NCI-H146 (cell line): ENCODE measurements around the gene CCR3.
A peak's percentile ranks its signal among the peaks of the same experiment; 100 is the strongest.

Experiments used
- DNase-seq: peaks from one replicate; lab custom pipeline; 2025; lab: John Stamatoyannopoulos, UW

The CCR3 gene

DNA sequence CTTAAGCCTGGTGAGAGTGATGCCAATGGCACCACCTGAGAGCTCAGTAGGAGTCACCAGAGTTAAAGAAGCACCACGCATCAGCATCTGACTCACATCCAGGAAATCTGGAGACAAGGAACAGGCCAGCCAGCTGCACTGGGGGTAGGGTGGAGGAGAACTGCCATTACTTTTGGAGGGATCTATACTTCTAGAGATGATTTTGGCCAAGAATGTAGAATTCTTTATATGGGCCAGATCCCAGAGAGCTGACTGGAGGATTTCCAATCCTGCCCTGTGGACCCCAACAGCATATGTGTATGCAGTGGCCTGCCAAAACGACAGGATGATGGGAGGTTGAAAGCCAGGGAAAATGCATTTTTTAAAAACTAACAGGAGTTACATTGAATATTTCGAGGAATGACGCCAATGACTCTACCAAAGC, 29.8 kb downstream of the CCR3 start:
- DNase-seq = no peak

DNA sequence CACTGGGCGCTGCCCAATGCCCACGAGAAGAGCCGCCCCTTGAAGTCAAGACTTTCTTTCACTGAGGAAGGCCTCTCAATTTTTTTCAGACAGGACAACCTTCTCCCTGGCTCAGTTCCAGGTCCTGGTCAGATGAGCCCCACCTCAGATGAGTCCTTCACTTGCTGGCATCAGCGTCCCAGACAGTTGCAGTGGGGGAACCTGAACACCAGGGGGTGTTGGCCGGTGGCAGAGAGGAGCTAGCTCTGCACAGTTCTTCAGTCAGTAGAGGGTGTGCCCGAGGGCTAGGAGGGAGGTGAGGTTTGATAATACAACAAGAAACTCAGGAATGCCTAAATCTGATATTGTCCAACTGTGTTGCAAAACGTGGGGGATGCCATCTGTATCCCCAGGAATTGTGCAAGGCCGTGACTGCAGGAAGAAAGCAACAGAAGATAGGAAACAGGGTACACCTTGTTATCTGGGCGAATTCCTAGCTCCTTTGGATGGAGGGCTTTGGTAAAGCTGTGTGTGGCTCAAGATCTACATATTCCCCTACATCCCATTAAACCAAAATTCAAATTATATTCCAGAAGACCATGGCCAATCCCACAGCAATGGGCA, 34.3 kb downstream of the CCR3 start:
- peak; percentile 16 for DNase-seq

DNA sequence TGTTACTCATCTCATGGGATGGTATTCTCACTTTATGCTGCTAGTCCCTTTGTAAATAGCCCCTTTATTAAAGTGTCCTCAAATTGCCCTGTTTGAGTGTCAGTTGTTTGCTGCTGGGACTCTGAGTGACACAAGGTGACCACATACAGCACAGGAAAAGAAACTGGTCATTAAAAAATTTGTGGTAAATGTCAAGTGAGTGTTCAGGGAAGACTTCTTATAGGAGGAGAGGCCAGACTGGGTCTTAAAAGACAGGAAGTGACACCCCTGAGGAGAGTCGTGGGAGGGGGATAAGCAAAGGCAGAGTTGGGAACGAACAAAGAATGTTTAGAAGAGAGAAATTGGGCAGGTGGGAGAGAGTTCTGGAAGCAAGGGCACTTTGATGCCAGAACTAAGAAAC, 35.2 kb downstream of the CCR3 start:
- DNase-seq = no peak

DNA sequence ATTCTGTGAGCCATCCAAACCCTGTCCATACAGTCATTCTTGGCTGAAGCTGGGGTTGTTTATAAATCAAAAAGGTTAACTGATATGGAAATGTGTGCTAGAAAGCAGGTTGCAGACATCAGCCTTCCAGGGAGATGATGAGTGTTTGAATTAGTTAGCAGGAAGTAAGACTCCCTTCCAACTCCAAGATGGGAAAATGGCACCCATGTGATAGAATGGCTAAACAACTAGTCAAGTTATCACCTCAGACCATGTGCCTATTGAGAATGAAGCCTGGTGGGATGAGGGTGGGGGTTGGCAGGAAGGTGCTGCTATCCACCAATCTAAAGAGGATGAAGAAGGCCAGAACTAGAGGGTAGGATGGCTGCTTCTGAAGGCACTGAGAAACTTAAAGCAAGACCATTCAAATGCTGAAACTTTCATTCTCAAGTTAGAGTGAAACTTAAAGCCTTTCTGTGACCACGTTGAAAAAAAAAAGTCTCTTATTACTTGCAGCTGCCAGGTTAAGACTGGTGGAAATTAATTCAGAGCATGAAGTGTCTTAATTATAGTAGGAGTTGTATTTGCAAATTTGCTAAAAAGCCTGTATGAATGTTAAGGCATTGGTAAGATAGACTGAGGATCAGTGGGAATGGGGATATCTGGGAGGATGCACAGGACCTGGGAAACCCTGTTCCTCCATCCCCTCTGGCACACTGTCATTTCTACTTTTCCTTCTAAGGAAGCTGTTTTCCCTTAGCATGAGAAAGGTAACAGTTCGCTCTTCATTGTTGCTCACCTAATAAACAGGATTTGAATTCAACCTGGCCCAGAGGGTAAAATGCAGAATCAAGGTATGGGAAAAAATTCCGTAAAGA, 36.8 kb downstream of the CCR3 start:
- no peak for DNase-seq

DNA sequence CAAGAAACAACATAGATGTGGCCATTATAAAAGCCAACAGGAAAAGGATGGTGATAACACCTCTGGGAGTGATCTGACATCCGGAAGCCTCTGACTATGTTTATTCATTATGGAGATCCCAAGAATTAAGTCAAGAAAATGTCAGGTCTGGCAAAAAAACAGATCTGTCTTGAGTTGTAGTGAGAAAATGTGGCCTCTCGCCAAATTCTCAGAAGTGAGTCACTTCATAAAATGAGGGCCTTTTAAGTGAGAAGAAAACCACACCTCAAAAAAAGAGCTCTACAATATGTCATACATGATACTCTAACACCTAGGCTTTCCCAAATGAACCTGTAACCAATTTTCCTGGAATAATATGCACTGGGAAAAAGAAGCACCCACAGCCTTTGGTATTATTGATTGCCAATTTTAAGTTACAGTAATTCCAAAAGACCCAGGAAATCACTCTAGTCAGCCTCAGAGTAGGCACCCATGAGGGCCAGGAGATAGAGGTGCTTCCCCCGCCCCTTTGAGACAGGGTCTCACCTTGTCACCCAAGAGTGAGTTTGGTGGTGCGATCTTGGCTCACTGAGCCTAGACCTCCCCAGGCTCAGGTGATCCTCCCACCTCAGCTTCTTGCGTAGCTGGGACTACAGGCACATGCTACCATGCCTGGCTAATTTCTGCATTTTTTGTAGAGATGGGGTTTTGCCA, 38.0 kb downstream of the CCR3 start:
- DNase-seq = no peak

DNA sequence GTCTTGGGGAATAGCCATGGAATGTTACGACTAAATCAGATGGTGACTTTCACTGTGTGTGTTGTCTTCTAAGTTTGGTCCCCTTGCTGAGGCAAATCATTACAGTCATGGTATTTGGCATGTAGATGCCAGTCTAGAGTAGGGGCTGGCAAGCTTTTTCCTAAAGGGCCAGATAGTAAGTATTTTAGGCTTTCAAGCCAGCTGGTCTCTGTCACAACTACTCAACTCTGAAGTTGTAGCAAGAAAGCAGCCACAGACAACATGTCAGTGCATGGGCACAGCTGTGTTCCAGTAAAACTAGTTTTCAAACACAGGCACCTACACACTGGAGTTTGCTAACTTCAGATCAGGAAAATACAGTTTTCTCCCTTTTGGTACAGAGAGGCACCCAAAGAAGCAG, 39.3 kb downstream of the CCR3 start:
- DNase-seq = no peak

DNA sequence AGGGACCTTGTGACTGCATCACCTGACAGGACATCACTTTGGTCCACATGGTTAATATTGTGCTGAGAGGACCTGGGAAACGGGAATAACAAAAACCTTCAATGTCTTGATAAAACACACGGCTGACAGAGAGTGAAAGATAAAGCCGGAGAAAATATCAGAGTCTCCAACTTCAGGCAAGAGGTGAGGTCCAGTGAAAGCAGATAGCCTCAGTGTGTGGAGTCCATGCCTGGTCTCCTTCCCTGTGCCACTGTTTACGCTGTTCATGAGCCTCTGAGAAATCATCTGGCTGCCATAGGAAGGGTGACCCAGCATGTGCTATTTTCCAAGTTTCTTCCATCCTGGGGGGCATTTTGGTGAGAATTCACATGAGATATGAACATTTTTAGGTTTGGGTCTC, 39.8 kb downstream of the CCR3 start:
- DNase-seq = no peak

DNA sequence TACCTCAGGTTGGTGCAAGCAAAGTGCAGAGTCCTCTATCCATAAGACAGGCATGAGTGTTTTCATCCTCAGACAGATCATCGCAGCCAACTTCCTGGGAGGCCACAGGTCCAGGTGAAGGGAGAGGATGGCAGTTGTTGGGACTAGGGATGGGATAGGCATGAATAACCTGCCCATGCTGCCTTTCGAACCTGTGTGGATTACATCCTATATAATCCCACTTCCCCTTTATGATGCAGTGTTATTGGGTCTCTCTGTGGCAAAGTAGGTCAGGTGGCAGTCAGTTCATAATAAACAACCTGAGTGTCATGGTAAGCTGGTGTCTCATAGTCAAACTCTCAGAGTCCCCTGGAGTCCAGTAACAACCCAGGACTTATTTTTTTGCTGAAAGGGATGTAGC, 40.4 kb downstream of the CCR3 start:
- no peak for DNase-seq

DNA sequence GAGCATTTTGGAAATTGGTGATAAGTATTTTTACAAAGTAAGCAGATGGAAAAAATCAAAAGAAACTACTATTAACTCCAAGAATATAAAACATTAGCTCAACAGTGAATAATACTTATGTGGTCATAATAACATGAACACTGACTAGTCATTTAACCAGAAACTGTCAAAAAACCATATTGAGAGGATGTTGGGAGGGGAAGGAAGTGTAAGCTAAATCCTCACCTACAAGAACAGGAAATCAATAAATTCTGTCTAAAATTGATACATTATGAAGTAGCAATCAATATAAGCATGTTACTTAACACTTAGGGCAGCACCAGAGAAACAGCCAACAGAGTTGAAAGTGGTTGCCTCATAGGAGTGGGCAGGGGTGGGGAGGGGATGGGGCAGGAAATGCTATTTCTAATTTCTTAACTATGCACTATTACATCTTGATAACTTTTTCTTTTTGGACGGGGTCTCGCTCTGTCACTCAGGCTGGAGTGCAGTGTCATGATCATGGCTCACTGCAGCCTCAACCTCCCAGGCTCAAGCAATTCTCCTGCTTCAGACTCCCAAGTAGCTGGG, 41.7 kb downstream of the CCR3 start:
- no peak for DNase-seq

DNA sequence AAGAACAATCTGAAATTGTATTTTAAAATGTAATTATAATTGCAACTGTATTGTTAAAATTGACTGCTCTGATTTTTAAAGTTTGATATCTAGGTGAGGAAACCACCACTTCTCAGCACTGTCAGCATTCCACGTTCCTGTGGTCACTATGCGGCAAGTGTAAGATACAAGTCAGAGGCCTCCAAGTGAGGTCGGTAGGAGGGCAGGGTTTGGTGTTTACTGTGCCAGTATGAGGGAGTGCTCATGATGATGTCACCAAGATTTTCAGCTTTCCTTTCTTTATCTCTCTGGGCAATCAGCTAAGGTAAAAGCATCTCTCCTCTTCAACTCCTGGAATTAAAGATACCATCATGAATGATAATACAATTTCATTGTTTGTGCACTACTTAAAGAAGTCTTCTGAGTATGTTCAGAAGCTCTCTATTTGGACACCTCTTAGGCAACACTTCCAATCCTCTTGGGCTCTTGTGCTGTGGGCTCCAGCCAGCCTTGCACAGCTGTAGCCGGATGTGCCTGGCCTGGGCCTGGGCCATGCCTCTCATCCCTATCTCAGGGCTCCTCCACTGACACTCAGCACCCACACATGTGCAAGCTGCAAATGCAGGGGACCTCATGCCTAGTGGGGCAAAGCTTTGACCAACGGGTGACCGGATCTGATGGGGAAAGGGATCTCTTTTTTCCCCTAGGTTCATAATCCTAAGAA, 42.9 kb downstream of the CCR3 start:
- DNase-seq = no peak

DNA sequence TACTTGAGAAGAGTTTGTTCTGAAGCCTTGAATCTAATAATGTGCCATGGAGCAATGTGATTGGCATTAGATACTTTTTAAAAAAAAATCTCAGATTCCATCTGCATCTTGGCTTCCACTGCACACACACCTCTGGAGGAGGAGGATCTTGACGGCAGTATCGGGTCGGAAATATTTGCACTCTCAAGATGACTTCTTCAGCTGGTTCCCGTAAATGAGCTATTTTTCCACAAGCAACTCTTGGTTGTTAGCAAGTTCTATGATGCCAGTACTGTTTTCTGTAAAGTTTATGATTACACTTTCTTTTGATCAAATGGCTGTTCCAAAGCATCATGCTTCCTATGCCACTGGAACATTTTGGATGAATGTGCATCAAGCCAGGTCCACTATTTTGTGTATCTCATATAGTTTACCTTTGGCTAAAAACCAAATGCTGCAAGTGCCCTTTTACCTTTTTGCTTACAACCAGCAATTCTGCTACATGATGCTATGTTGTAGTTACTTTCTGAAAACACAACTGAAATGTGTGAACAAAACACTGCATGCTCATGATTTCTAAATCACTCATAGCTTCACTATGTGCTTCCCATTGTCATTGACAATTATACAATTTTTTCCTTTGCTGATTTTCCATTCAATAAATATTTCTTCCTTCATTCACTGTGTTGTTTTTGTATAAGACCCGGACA, 43.8 kb downstream of the CCR3 start:
- no peak for DNase-seq

DNA sequence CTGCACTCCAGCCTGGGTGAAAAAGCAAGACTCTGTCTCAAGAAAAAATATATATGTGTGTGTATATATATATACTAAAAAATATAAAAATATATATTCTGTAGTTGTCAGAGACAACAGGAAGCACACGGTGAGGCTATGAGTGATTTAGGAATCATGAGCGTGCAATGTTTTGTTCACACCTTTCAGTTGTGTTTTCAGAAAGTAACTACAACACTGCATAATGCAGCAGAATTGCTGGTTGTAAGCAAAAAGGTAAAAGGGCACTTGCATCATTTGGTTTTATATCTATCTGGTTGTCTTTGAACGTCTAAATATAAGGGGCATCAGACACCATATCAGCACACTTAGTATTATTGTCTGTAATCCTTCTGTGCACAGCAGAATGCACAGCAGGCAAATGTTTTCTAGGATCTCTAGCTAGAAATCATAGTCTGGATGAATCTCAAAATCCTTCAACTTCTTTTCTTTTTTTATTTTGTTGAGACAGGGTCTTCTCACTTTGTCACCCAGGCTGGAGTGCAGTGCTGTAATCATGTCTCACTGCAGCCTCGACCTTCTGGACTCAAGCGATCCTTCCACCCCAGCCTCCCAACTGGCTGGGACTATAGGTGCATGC, 44.8 kb downstream of the CCR3 start:
- no peak for DNase-seq

DNA sequence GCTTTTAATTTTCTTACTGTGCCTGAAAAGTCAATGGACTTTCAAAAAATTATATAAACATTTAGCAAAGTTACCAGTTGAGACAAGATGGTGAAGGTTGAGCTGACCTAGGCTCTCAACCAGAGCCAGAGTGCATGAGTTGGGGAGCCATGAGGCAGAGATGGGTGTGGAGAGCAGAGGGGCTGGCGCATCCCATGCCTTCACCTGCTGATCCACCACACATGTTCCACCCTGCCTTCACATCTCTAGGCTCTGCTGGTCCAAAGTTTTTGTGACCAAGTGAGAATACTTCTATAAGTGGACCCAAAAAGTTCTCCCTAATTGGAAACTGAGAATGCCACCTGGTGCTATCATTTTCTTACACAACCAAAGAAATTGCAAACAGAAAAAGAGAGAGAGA, 47.3 kb downstream of the CCR3 start:
- DNase-seq = no peak

DNA sequence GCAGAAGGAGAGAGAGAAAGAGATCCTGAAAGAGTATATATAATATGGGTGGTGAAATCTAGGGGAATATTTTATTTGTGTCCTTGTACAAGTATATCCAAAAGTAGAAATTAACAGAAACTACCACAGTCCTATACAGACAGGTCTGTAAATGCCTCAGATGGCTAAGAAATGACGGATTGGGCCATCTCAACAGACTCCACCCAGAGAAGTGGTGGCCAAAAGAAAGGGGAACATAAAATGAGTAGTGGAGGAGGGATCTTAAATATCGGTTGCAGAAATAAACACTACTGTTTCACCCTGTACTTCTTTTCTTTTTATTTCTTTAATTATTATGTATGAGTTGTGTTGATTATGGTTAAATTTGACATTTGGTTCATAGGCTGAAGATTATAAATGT, 47.7 kb downstream of the CCR3 start:
- DNase-seq = no peak

DNA sequence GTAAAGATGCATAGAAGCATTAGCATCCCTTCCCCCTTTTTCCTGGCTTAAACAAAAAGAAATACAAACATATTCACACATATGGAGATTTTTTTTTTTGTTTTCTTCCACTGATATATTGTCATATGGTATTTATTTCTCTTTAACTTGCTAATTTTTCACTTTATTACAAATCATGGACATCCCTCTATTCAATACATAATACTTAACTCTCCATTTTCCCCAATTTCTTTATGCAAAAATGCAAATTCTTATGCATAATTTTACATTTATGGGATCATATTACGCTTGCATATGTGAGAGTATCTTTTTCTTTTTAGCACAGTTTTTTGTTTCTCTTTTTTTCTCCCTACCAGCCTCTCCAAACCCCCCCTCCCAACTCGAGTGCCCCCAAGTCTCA, 48.8 kb downstream of the CCR3 start:
- no peak for DNase-seq

DNA sequence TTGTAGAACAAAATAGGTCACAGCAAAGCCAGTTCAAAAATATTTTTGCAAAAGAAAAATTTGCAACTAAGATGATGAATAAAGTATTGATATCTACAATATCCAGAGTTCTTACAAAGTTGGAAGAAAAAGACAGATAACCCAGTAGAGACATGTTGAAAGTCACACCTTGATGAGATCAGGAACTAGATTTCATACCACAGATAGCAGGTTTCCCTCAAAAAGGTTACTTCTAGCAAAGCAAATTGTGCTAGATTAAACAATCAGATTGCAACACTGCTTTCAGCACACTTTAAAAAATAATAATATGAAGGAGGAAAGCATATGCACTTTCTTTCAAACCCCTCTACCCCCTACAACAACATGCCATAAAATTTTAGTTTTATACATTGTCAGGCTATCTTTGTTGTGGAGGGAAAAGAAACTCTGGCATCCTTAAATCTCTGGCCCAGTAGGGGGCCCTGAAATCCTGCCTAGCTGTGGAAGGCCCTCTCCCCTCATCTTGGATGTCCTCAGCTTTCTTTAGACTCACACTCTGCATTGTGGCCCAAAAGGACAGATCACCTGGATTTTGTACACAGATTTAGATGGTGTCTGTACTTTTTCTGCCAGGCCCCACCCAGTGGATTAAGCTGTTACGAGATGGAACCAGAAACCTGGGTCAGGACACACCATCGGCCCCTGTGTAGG, 50.9 kb downstream of the CCR3 start:
- no peak for DNase-seq

DNA sequence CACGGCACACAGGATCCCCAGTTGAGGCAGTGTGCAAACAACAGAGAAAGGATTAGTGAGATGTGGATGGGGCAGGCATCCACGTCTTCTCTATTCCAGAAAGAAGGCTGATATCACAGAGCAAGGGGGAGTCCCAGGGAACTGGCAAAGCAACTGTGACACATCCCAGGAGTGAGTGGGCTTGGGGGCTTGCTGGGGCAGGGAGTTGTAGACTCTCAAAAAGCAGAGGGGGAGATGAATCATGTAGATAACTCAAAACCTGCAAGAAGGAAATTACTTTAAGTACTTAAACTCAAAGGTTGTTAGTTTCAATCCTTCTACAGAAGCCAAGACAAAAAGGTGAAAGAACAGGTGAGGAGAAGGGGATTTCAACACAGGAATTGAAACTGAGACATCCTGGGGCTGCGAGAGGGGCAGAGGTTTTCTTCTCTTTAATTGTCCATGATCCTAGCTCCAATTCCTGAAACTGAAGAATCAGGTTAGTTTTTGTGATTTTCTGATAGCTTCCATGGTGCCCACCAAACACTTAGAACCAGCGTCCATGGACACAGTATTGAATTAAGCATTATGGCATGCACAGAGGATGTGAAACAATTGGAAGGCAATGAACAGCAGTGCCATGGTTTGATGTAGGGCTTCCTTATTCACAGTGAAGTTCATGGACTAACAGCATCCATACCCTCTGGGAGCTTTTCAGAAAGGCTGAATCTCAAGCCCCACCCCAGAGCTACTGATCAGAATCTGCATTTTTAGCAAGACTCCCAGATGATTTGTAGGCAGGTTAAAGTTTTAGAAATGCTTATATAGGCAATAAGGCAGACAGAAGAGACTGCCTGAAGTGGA, 52.0 kb downstream of the CCR3 start:
- no peak for DNase-seq

DNA sequence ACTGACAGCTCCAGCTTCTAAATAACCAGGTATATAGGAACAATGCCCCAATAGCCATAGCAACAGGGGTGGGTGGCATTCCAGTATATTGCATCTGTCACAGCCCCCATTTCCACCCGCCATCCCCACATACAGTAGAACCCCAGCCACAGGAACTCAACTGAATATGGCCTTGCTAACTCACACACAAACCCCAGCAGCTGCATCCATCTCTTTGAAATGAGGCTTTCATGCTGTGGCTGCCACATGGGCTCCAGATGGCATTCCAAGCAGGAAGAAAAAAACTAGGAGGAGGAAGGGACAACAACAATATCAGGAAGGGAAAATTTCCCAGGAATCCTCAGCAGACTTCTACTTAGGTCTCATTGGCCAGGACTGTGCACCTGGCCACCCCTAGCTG, 54.6 kb downstream of the CCR3 start:
- DNase-seq = no peak

DNA sequence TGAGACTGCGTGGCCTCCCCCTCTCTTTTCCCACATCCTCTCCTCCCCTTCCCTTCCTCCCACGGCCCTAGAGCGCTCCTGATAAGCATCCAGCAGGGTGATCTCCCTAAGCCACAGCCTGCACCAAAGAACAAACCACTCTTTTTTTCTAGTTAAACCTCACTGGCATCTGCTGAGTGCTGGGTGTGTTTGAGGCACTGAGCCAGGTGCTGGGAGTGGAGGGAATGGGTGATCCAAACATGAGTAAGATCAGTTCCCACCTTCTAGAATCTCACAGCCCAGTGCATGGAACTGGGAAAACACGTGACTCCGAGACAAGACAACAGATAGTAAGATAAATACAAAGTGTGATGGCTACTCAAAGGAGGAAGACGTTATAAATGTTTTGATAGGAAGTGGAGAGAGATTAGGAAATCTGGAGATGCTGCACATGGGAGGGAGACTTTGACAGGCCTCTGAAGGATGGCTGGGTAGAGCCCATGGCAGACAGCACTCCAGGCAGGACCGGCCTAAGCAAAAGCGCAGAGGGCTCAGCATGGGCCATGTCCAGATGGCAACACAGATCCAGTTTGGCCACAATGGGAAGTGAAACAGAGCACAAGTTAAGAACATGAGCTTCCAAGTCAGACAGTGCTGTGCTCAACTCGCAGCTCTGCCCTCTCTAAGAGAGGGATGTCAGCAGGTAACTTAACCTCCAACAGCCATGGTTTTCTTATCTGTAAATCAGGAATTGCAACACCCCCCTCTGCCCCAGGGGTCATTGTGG, 55.6 kb downstream of the CCR3 start:
- no peak for DNase-seq
